ENCODE data around the gene IPO13. TPM values are rescaled to one million over a fixed set of nuclear protein-coding genes. Genes with fewer than 3 reads are reported as not detected.

Gene IPO13
- total RNA-seq, 2 experiments from 2014 or later: 6.3 to 7.4 TPM

DNA sequence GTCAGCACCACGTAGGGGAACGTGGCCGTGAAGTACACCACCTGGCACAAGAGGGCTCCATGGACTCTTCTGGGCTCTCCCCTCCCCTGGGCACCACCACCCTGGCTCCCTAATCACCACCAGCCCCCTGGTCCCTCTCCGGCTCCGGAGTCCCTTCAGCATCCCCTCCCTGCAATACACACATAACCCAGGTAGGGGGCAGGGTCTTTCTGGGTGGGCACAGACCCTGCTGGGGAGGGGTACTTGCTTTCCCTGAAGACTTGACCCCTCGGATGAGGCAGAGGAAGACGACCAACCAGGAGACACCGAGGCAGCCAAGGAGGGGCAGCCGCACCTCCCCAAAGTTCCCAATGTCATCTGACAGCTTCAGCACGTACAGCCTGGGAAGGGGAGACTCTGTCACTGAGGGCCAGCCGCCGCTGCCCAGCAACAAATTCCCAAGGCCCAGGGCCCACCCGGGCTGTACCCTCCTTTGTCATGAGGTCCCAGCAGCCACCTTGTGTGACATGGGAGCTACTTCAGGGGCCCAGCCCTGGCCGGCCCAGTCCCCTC, 55.9 kb downstream of the IPO13 start:
- Histone ChIP-seq H3K4me3 (ENCODE audit: low read length) (no peak overlapping the region), H3K36me3 (ENCODE audit: insufficient read depth, low read length) (no peaks in the 10 kb centered on the region), H3K27me3 (ENCODE audit: control insufficient read depth in 1 of 2, insufficient read depth in 2 of 2, low read length in 2 of 2) (no peaks in the 10 kb centered on the region), H3K9me3 (ENCODE audit: control insufficient read depth in 1 of 2, insufficient read depth in 1 of 2, low read length in 2 of 2) (no peaks in the 10 kb centered on the region), H3K4me1 (ENCODE audit: insufficient read depth, low read length) (no peaks in the 10 kb centered on the region), H3K27ac (ENCODE audit: low read depth in 1 of 2, low read length in 2 of 2) (no peak overlapping the region)
- H3K27me3 Mint-ChIP-seq: no peaks in the 10 kb centered on the region
- CTCF ChIA-PET: no interaction called here
- intact Hi-C loops (cut with DNase I, micrococcal nuclease): no loop called here
- H3K27ac Mint-ChIP-seq: no peak overlapping the region
- H3K4me3 Mint-ChIP-seq: no peak overlapping the region
- no peaks in the 10 kb centered on the region for H3K9me3 Mint-ChIP-seq
- H3K4me1 Mint-ChIP-seq (ENCODE audit: low read depth): no peaks in the 10 kb centered on the region
- DNase-seq: no peak
- POLR2A ChIA-PET: no interaction called here
- TF ChIP-seq, protein P1, sequence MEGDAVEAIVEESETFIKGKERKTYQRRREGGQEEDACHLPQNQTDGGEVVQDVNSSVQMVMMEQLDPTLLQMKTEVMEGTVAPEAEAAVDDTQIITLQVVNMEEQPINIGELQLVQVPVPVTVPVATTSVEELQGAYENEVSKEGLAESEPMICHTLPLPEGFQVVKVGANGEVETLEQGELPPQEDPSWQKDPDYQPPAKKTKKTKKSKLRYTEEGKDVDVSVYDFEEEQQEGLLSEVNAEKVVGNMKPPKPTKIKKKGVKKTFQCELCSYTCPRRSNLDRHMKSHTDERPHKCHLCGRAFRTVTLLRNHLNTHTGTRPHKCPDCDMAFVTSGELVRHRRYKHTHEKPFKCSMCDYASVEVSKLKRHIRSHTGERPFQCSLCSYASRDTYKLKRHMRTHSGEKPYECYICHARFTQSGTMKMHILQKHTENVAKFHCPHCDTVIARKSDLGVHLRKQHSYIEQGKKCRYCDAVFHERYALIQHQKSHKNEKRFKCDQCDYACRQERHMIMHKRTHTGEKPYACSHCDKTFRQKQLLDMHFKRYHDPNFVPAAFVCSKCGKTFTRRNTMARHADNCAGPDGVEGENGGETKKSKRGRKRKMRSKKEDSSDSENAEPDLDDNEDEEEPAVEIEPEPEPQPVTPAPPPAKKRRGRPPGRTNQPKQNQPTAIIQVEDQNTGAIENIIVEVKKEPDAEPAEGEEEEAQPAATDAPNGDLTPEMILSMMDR (IDR thresholded peaks at IDR 0.05): no peak
- no peak for ATAC-seq (ENCODE audit: poor library complexity)
- no peaks in the 10 kb centered on the region for H3K36me3 Mint-ChIP-seq (ENCODE audit: low read depth)

DNA sequence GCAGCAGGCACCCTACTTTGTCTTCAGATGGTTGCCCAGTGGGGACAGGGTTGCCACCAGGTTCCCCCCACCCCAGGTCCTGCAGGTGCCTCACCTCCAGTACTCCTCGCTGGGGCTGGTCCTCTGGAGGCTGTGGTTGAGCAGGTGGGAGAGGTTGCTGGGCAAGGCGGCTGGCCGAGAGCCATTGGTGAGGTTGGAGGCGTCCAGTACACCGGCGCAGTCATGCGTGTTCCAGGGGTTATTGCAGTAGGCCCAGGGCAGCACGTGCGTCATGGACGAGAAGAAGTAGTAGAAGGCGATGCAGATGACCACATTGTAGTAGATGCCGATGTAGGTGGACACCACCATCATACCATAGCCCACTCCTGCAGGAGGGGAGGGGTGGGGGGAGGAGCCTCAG, 61.5 kb downstream of the IPO13 start:
- Mint-ChIP-seq H3K27ac (no peak overlapping the region), H3K9me3 (no peaks in the 10 kb centered on the region), H3K27me3 (no peaks in the 10 kb centered on the region), H3K36me3 (ENCODE audit: low read depth) (no peaks in the 10 kb centered on the region), H3K4me1 (ENCODE audit: low read depth) (peaks cover 10% of the 10 kb centered on the region), H3K4me3 (no peak overlapping the region)
- H3K27me3 ChIP-seq (ENCODE audit: control insufficient read depth in 1 of 2, insufficient read depth in 2 of 2, low read length in 2 of 2): no peaks in the 10 kb centered on the region
- ATAC-seq (ENCODE audit: poor library complexity) (no peak), DNase-seq (no peak)
- H3K36me3 ChIP-seq (ENCODE audit: insufficient read depth, low read length): no peaks in the 10 kb centered on the region
- CTCF ChIA-PET: interaction anchor here (0.6 to 1.0 kb wide), 2 partner anchors 29 to 191 kb away, joined by 3 read pairs; no protein-coding TSS in a partner anchor
- POLR2A ChIA-PET: no interaction called here
- no peaks in the 10 kb centered on the region for H3K9me3 ChIP-seq (ENCODE audit: control insufficient read depth in 1 of 2, insufficient read depth in 1 of 2, low read length in 2 of 2)
- H3K4me3 ChIP-seq (ENCODE audit: low read length): no peak overlapping the region
- H3K27ac ChIP-seq (ENCODE audit: low read depth in 1 of 2, low read length in 2 of 2): no peak overlapping the region
- TF ChIP-seq, protein P1 (IDR thresholded peaks at IDR 0.05): no peak
- intact Hi-C loops (cut with DNase I, micrococcal nuclease): no loop called here
- peaks cover 2% of the 10 kb centered on the region for H3K4me1 ChIP-seq (ENCODE audit: insufficient read depth, low read length)

DNA sequence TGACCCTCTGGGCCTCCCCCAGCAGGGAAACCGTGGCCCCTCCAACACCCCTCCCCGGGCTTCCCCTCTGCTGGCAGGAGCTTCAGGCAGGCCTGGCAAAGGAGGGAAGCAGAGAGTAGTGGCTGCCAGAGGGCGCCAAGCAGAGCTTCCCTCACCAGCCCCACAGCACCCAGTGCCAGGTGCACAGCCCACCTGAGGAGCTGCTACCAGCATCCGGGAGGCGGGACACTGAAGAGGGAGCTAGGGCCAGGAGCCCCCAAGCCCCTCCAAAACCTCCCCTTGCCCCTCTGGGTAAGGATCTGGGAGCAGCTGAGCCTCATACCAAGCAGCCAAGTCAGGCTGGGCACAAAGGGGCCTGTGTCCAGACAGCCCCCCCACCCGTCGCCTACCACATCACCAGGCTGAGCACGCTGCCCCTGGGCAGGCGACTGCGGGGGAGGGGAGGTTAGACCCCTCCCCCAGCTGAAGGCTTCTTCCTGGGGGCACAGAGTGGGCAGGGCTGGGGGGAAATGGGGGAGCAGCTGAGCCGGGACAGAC, 64.3 kb downstream of the IPO13 start:
- CTCF ChIA-PET: no interaction called here
- POLR2A ChIA-PET: no interaction called here
- TF ChIP-seq, protein P1 (IDR thresholded peaks at IDR 0.05): no peak
- Histone ChIP-seq H3K4me1 (ENCODE audit: insufficient read depth, low read length) (peaks cover 2% of the 10 kb centered on the region), H3K27ac (ENCODE audit: low read depth in 1 of 2, low read length in 2 of 2) (no peak overlapping the region), H3K27me3 (ENCODE audit: control insufficient read depth in 1 of 2, insufficient read depth in 2 of 2, low read length in 2 of 2) (no peaks in the 10 kb centered on the region), H3K36me3 (ENCODE audit: insufficient read depth, low read length) (no peaks in the 10 kb centered on the region), H3K9me3 (ENCODE audit: control insufficient read depth in 1 of 2, insufficient read depth in 1 of 2, low read length in 2 of 2) (no peaks in the 10 kb centered on the region), H3K4me3 (ENCODE audit: low read length) (no peak overlapping the region)
- H3K36me3 Mint-ChIP-seq (ENCODE audit: low read depth): no peaks in the 10 kb centered on the region
- no peaks in the 10 kb centered on the region for H3K27me3 Mint-ChIP-seq
- H3K27ac Mint-ChIP-seq: no peak overlapping the region
- H3K4me3 Mint-ChIP-seq: no peak overlapping the region
- peaks cover 17% of the 10 kb centered on the region for H3K4me1 Mint-ChIP-seq (ENCODE audit: low read depth)
- ATAC-seq (ENCODE audit: poor library complexity): no peak
- intact Hi-C loops (cut with DNase I, micrococcal nuclease): no loop called here
- H3K9me3 Mint-ChIP-seq: no peaks in the 10 kb centered on the region
- DNase-seq: no peak

Data from CD4-positive, alpha-beta T cell (primary cell).